Osteocyte (in vitro differentiated cells): Measurements from ENCODE around the gene GDPGP1. TPM values are rescaled to one million over a fixed set of nuclear protein-coding genes. Genes with fewer than 3 reads are reported as not detected.

Source experiments
- DNase-seq: peaks from one replicate; pipeline ENCODE4 v3.0.0; 2021; ENCODE audit warnings: mixed read lengths; ENCODE audit not compliant: unreplicated experiment; ENCODE audit errors: extremely low spot score
- H3K27ac Mint-ChIP-seq: one replicate; pipeline ENCODE4 v1.8.0; 2021; ENCODE audit warnings: mild to moderate bottlenecking, mixed read lengths; ENCODE audit not compliant: unreplicated experiment
- H3K27me3 Mint-ChIP-seq: one replicate; pipeline ENCODE4 v1.8.0; 2021; ENCODE audit warnings: mixed read lengths; ENCODE audit not compliant: unreplicated experiment
- H3K36me3 Mint-ChIP-seq: one replicate; pipeline ENCODE4 v1.8.0; 2021; ENCODE audit warnings: mixed read lengths; ENCODE audit not compliant: unreplicated experiment
- H3K4me1 Mint-ChIP-seq: one replicate; pipeline ENCODE4 v1.8.0; 2021; ENCODE audit warnings: mixed read lengths; ENCODE audit not compliant: unreplicated experiment
- H3K4me3 Mint-ChIP-seq: one replicate; pipeline ENCODE4 v1.8.0; 2021; ENCODE audit warnings: mild to moderate bottlenecking, moderate library complexity, mixed read lengths; ENCODE audit not compliant: unreplicated experiment
- H3K9me3 Mint-ChIP-seq: one replicate; pipeline ENCODE4 v1.8.0; 2021; ENCODE audit warnings: mixed read lengths; ENCODE audit not compliant: unreplicated experiment
- CTCF ChIP-seq: fragments of 200-600 bp; sonication (generic); IDR thresholded peaks from 2 replicates; pipeline ENCODE4 v1.5.0; 2021; ENCODE audit warnings: antibody characterized with exemption, mild to moderate bottlenecking, moderate library complexity
- total RNA-seq: library from RNA; stranded (reverse); gene quantifications from 2 replicates; pipeline ENCODE4 v1.2.1, GENCODE V29; 2021

The GDPGP1 gene
- total RNA-seq, 1 donor from 2014 or later, result 6.6 TPM

GRCh38 chr15:90262426-90262825 is 28.4 kb downstream of the GDPGP1 start:
- no peak overlapping the region for H3K4me3 Mint-ChIP-seq
- no peaks in the 10 kb centered on the region for H3K27me3 Mint-ChIP-seq
- H3K27ac Mint-ChIP-seq, result no peak overlapping the region
- no peak for TF ChIP-seq CTCF
- no peaks in the 10 kb centered on the region for H3K36me3 Mint-ChIP-seq
- peaks cover 21% of the 10 kb centered on the region for H3K4me1 Mint-ChIP-seq
- DNase-seq, result no peak
- no peaks in the 10 kb centered on the region for H3K9me3 Mint-ChIP-seq

- peaks cover 34% of the 10 kb centered on the region for H3K4me1 Mint-ChIP-seq
- H3K27me3 Mint-ChIP-seq, result no peaks in the 10 kb centered on the region
- H3K9me3 Mint-ChIP-seq, result no peaks in the 10 kb centered on the region
- TF ChIP-seq CTCF, result no peak
- peaks cover 7% of the 10 kb centered on the region for H3K36me3 Mint-ChIP-seq
- DNase-seq, result no peak
- H3K4me3 Mint-ChIP-seq, result peak overlapping the region; percentile 93
- H3K27ac Mint-ChIP-seq, result peak overlapping the region; percentile 97
Measured at GRCh38 chr15:90264671-90265070, 30.7 kb downstream of the GDPGP1 start.

- no peaks in the 10 kb centered on the region for H3K9me3 Mint-ChIP-seq
- no peak for TF ChIP-seq CTCF
- H3K27me3 Mint-ChIP-seq, result no peaks in the 10 kb centered on the region
- peak; percentile 93 for DNase-seq
- H3K27ac Mint-ChIP-seq, result peak within 1 kb of the TSS; percentile 97
- peaks cover 41% of the 10 kb centered on the region for H3K4me1 Mint-ChIP-seq
- peaks cover 15% of the 10 kb centered on the region for H3K36me3 Mint-ChIP-seq
- peak within 1 kb of the TSS; percentile 93 for H3K4me3 Mint-ChIP-seq
Measured at GRCh38 chr15:90265271-90266060, 31.5 kb downstream of the GDPGP1 start, which contains the start of gene NGRN. Gene NGRN, plus strand, starts transcription at chr15:90265672. Its CDS starts 41 bp downstream, at chr15:90265713.

- TF ChIP-seq CTCF, result no peak
- Mint-ChIP-seq H3K9me3 (no peaks in the 10 kb centered on the region), H3K27ac (peak overlapping the region; percentile 97), H3K36me3 (peaks cover 18% of the 10 kb centered on the region), H3K4me1 (peaks cover 41% of the 10 kb centered on the region), H3K27me3 (no peaks in the 10 kb centered on the region), H3K4me3 (peak overlapping the region; percentile 93)
- DNase-seq, result no peak
Measured at GRCh38 chr15:90266061-90266431, 32.0 kb downstream of the GDPGP1 start.

GRCh38 chr15:90266485-90266884 is 32.5 kb downstream of the GDPGP1 start:
- H3K36me3 Mint-ChIP-seq, result peaks cover 21% of the 10 kb centered on the region
- peak overlapping the region; percentile 93 for H3K4me3 Mint-ChIP-seq
- no peaks in the 10 kb centered on the region for H3K27me3 Mint-ChIP-seq
- peak overlapping the region; percentile 97 for H3K27ac Mint-ChIP-seq
- no peak for TF ChIP-seq CTCF
- DNase-seq, result no peak
- no peaks in the 10 kb centered on the region for H3K9me3 Mint-ChIP-seq
- peaks cover 41% of the 10 kb centered on the region for H3K4me1 Mint-ChIP-seq
